Ovary (tissue), 3 donors: ENCODE data around the gene CRLF1.

Source experiments
- CTCF ChIP-seq, 3 donors: fragments of 450-650 bp in 2 of 3; fragments of 200-600 bp in 1 of 3; IDR thresholded peaks; one replicate each; pipeline versions ENCODE4 v1.5.1 to v1.8.0; 2016 to 2022; ENCODE audit warnings: antibody characterized with exemption in 3 of 3, mild to moderate bottlenecking in 1 of 3
- EP300 ChIP-seq: sonication (generic); formaldehyde crosslinking; IDR thresholded peaks from one replicate; pipeline ENCODE4 v1.6.1; 2017; ENCODE audit warnings: antibody characterized with exemption
- POLR2A ChIP-seq: fragments of 450-650 bp; IDR thresholded peaks from one replicate; pipeline ENCODE4 v1.6.1; 2017; ENCODE audit warnings: antibody characterized with exemption, mild to moderate bottlenecking, moderate library complexity
- donor health status: DM: no; HTN: no; CAD: no.

- TF ChIP-seq CTCF (IDR thresholded peaks at IDR 0.05) (no peak), POLR2A (no peak), EP300 (no peak)
Observed at GRCh38 chr19:18608805-18609716, 2.5 kb upstream of the CRLF1 start.
